ENCODE data around the gene POLRMT. TPM values are rescaled to one million over a fixed set of nuclear protein-coding genes. Genes with fewer than 3 reads are reported as not detected.

Gene POLRMT
- total RNA-seq, 1 experiment from 2014 or later, result 51.4 TPM

- no TSS peak for BruUV-seq (replicated peaks)
- peaks cover 15% of the 10 kb centered on the region for H3K27me3 Mint-ChIP-seq (ENCODE audit: unreplicated experiment)
- CTCF ChIA-PET, result no interaction called here
- H3K4me3 Mint-ChIP-seq (ENCODE audit: low read depth, unreplicated experiment), result no peak overlapping the region
- peak overlapping the region; percentile 24 for H3K27ac Mint-ChIP-seq (ENCODE audit: unreplicated experiment)
- intact Hi-C loops (cut with micrococcal nuclease; ENCODE audit: unreplicated experiment), result no loop called here
- no peaks in the 10 kb centered on the region for H3K9me3 Mint-ChIP-seq (ENCODE audit: low read depth, unreplicated experiment)
- no peak for DNase-seq
- no peaks in the 10 kb centered on the region for H3K36me3 Mint-ChIP-seq (ENCODE audit: insufficient read depth, unreplicated experiment)
- no peak for TF ChIP-seq CTCF (IDR thresholded peaks at IDR 0.05; ENCODE audit: unreplicated experiment)
- H3K4me1 Mint-ChIP-seq (ENCODE audit: low read depth, unreplicated experiment), result no peaks in the 10 kb centered on the region
Measured at GRCh38 chr19:602391-603301, 30.7 kb downstream of the POLRMT start.

GRCh38 chr19:601790-602189 lies 31.5 kb downstream of the POLRMT start:
- CTCF ChIA-PET, result no interaction called here
- no peak for DNase-seq
- no peak overlapping the region for H3K4me3 Mint-ChIP-seq (ENCODE audit: low read depth, unreplicated experiment)
- intact Hi-C loops (cut with micrococcal nuclease; ENCODE audit: unreplicated experiment), result no loop called here
- no peaks in the 10 kb centered on the region for H3K4me1 Mint-ChIP-seq (ENCODE audit: low read depth, unreplicated experiment)
- H3K27ac Mint-ChIP-seq (ENCODE audit: unreplicated experiment), result no peak overlapping the region
- H3K27me3 Mint-ChIP-seq (ENCODE audit: unreplicated experiment), result peaks cover 15% of the 10 kb centered on the region
- no peaks in the 10 kb centered on the region for H3K36me3 Mint-ChIP-seq (ENCODE audit: insufficient read depth, unreplicated experiment)
- no peaks in the 10 kb centered on the region for H3K9me3 Mint-ChIP-seq (ENCODE audit: low read depth, unreplicated experiment)
- no peak for TF ChIP-seq CTCF (IDR thresholded peaks at IDR 0.05; ENCODE audit: unreplicated experiment)
- BruUV-seq (replicated peaks), result no TSS peak

GRCh38 chr19:601310-601709 lies 32.0 kb downstream of the POLRMT start:
- Mint-ChIP-seq H3K27me3 (ENCODE audit: unreplicated experiment) (peaks cover 19% of the 10 kb centered on the region), H3K4me3 (ENCODE audit: low read depth, unreplicated experiment) (no peak overlapping the region), H3K9me3 (ENCODE audit: low read depth, unreplicated experiment) (no peaks in the 10 kb centered on the region), H3K36me3 (ENCODE audit: insufficient read depth, unreplicated experiment) (no peaks in the 10 kb centered on the region), H3K4me1 (ENCODE audit: low read depth, unreplicated experiment) (no peaks in the 10 kb centered on the region), H3K27ac (ENCODE audit: unreplicated experiment) (no peak overlapping the region)
- intact Hi-C loops (cut with micrococcal nuclease; ENCODE audit: unreplicated experiment), result no loop called here
- no TSS peak for BruUV-seq (replicated peaks)
- CTCF ChIA-PET, result no interaction called here
- no peak for TF ChIP-seq CTCF (IDR thresholded peaks at IDR 0.05; ENCODE audit: unreplicated experiment)
- DNase-seq, result no peak

- CTCF ChIA-PET, result no interaction called here
- no peak for TF ChIP-seq CTCF (IDR thresholded peaks at IDR 0.05; ENCODE audit: unreplicated experiment)
- Mint-ChIP-seq H3K27ac (ENCODE audit: unreplicated experiment) (no peak overlapping the region), H3K4me1 (ENCODE audit: low read depth, unreplicated experiment) (no peaks in the 10 kb centered on the region), H3K36me3 (ENCODE audit: insufficient read depth, unreplicated experiment) (no peaks in the 10 kb centered on the region), H3K4me3 (ENCODE audit: low read depth, unreplicated experiment) (no peak overlapping the region), H3K27me3 (ENCODE audit: unreplicated experiment) (peaks cover 51% of the 10 kb centered on the region), H3K9me3 (ENCODE audit: low read depth, unreplicated experiment) (no peaks in the 10 kb centered on the region)
- intact Hi-C loops (cut with micrococcal nuclease; ENCODE audit: unreplicated experiment), result no loop called here
- BruUV-seq (replicated peaks), result no TSS peak
- no peak for DNase-seq
Measured at GRCh38 chr19:597406-598315, 35.7 kb downstream of the POLRMT start.

Measured in Calu3 (cell line).